Measurements from ENCODE around the gene TWIST1.

Gene TWIST1

DNA sequence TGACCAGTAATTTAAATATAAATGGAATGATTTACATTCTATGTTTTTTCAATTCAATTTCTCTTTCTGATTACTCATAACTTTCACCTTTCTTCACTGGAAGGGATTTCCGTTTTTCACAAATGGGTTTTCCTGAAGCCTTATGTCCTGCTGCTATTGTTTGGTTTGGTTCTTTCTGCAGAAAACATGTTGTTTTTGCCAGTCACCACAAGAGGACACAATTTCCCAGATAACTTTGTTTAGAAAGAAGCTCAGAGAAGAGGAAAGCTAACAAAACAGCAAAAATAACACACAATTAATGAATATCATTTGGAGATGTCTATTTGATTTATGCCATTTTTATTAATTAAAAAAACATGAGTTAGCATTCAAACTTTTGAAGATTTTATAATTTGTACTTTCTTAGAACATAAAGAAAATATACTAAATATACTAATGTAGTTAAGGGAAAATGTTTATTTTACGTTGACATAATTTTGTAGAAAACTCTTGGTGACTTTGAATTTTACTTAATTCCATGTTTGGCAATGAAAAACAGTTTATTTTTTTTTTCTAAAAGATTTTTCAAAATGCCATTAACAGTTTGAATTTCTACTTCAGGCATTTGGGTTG is 4.6 kb upstream of the TWIST1 start:
- Histone ChIP-seq H3K4me3 (ENCODE audit: low read depth, low read length) (no peak overlapping the region), H3K36me3 (replicated peaks) (no peaks in the 10 kb centered on the region), H3K27me3 (replicated peaks) (no peaks in the 10 kb centered on the region), H3K27ac (no peak overlapping the region)
- in situ Hi-C loops (cut with HindIII; ENCODE audit: low pct_ligation_motif_present, low sequenced_read_pairs), result no loop called here
- DNase-seq, result peak; percentile 47
- TF ChIP-seq, protein P1, sequence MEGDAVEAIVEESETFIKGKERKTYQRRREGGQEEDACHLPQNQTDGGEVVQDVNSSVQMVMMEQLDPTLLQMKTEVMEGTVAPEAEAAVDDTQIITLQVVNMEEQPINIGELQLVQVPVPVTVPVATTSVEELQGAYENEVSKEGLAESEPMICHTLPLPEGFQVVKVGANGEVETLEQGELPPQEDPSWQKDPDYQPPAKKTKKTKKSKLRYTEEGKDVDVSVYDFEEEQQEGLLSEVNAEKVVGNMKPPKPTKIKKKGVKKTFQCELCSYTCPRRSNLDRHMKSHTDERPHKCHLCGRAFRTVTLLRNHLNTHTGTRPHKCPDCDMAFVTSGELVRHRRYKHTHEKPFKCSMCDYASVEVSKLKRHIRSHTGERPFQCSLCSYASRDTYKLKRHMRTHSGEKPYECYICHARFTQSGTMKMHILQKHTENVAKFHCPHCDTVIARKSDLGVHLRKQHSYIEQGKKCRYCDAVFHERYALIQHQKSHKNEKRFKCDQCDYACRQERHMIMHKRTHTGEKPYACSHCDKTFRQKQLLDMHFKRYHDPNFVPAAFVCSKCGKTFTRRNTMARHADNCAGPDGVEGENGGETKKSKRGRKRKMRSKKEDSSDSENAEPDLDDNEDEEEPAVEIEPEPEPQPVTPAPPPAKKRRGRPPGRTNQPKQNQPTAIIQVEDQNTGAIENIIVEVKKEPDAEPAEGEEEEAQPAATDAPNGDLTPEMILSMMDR (IDR thresholded peaks at IDR 0.05; ENCODE audit: low read depth, low read length, missing control alignments), result peak; percentile 72

DNA sequence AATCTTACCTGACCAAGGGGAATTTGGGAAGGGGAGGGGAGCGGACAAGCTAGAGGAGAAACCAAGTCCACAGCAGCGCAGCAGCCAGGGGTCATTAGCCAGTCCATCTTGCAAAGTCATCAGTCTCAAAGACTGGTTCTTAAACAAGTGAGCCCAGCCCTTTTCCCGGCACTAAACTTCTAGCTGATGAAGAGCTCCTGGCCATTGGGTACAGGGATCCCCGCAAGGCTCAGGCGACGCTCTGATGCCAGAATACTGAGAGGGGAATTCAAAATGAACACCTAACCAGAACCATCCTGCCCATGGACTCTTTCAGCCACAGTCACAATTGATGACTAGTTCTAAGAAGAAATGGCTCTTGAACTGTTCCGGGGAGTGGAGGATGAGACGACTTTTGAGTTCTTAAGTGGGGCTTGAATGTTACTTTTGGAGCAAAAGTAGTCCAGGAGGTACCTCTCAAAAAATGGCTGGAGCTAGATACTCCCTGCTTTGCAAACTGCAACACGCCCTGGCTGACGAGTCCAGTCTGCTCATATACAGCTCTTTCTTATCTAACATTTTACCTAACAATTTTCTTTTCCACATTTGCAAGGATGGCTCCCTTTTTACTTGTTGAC is 2.5 kb upstream of the TWIST1 start:
- Histone ChIP-seq H3K4me3 (ENCODE audit: low read depth, low read length) (no peak overlapping the region), H3K27ac (no peak overlapping the region), H3K36me3 (replicated peaks) (no peaks in the 10 kb centered on the region), H3K27me3 (replicated peaks) (no peaks in the 10 kb centered on the region)
- in situ Hi-C loops (cut with HindIII; ENCODE audit: low pct_ligation_motif_present, low sequenced_read_pairs), result no loop called here
- DNase-seq, result no peak
- TF ChIP-seq, protein P1 (IDR thresholded peaks at IDR 0.05; ENCODE audit: low read depth, low read length, missing control alignments), result no peak

DNA sequence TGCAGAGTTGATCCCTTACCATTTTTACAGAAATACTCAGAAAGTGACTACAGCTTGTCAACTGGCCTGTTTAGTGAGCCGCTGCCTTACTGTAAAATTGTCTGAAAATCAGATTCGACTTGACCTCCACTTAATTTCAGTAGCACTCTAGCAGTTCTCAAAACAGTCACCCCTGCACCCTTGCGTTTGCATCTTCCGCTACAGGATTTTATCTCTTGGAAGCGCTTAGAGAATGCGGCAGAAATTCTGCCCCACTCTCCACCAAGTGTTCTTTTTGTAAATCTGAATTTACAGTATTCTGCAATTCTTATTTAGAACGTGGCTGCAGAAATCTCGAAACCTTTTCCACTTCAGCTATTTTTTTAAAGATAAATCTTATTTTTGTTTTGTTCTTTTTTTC is 1.9 kb upstream of the TWIST1 start:
- in situ Hi-C loops (cut with HindIII; ENCODE audit: low pct_ligation_motif_present, low sequenced_read_pairs), result no loop called here
- Histone ChIP-seq H3K4me3 (ENCODE audit: low read depth, low read length) (no peak overlapping the region), H3K36me3 (replicated peaks) (no peaks in the 10 kb centered on the region), H3K27ac (no peak overlapping the region), H3K27me3 (replicated peaks) (no peaks in the 10 kb centered on the region)
- no peak for DNase-seq
- TF ChIP-seq, protein P1 (IDR thresholded peaks at IDR 0.05; ENCODE audit: low read depth, low read length, missing control alignments), result no peak

DNA sequence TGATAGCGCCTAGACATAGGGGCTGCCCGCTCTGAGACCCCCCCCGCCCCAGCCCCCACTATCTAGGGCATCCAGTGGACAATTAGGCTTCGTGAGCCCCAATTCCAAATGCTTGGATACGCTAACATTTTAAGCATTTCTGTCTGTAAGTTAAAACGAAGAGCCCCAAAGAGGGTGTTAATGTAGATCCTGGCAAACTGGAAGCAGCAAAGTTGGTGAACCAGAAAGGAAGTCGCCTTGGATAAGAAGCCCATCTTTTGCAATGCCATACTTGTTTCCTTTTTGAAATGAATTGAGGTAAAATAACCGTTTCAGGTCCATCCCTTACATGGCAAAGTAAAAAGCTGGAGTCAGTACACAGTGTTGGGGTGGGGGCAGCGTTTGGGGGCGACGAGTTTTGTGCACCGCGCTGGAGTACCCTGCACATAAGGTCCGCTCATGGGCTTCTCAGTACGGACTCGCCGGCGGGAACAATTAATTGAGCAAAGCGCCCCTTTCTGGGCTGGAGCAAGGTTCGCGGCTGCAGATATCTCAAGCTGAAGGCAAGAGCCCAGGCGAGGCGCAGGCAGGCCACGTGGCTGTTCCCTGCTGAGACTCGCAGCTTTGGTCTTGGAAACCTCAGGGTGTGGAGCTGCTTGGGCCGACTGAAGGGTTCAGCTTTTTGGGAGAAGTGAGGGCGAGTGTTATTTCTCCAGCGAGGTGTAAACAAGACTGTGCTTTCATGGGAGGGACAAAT is 1.4 kb upstream of the TWIST1 start:
- TF ChIP-seq, protein P1 (IDR thresholded peaks at IDR 0.05; ENCODE audit: low read depth, low read length, missing control alignments), result no peak
- no peaks in the 10 kb centered on the region for H3K27me3 ChIP-seq (replicated peaks)
- DNase-seq, result no peak
- peak overlapping the region; percentile 99 for H3K4me3 ChIP-seq (ENCODE audit: low read depth, low read length)
- H3K27ac ChIP-seq, result no peak overlapping the region
- in situ Hi-C loops (cut with HindIII; ENCODE audit: low pct_ligation_motif_present, low sequenced_read_pairs), result no loop called here
- H3K36me3 ChIP-seq (replicated peaks), result no peaks in the 10 kb centered on the region

DNA sequence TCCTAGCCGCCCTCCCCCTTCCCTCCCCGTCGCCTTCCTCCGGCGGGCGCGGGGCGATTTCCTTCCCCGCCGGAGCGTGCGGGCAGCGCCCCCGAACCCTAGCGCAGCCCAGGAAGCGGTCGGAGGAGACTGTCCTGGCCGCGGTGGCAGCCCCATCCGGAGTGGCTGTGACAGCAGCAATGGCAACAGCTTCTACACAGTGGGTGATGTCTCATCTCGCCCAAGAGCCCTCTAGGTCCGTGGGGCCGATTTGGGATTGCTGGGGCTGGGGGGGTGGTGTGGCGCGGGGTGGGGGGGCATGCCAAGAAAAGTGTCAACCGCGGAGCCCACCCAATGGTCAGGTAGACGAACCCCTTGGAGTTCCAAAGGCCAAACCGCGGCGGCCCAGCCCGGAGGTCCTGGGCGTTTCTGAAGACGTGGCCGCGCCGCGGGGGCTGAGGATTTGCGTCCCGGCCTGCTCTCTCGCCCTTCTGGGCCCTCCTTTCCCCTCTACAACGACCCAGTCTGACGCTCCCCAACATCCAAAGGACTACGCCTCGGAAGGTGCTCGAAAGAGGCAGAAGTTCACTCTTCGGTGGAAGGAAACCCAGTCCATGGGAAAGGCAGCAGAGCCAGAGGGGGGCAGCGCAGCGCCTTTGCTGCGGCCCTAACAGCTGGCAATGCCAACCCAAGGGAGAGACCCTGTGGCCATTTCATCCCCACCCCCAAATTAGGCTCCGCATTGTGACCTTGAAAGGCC is 603 bp upstream of the TWIST1 start:
- TF ChIP-seq, protein P1 (IDR thresholded peaks at IDR 0.05; ENCODE audit: low read depth, low read length, missing control alignments), result peak; percentile 59
- in situ Hi-C loops (cut with HindIII; ENCODE audit: low pct_ligation_motif_present, low sequenced_read_pairs), result no loop called here
- peak overlapping the region; percentile 71 for H3K27ac ChIP-seq

More for the DNA sequence above, 603 bp upstream of the TWIST1 start:
- H3K4me3 ChIP-seq (ENCODE audit: low read depth, low read length), result peak overlapping the region; percentile 99
- peak; percentile 2 for DNase-seq
- no peaks in the 10 kb centered on the region for H3K27me3 ChIP-seq (replicated peaks)
- no peaks in the 10 kb centered on the region for H3K36me3 ChIP-seq (replicated peaks)

Measured in brain microvascular endothelial cell (primary cell).